Erythroblast (primary cell): ENCODE results near the gene PMM2.

Source experiments
- GATA1 ChIP-seq: IDR thresholded peaks from 2 replicates; pipeline ENCODE4 v1.6.1; 2011; ENCODE audit warnings: low read depth, mild to moderate bottlenecking, control low read depth, low read length, moderate library complexity
- POLR2A ChIP-seq: IDR thresholded peaks from 2 replicates; pipeline ENCODE4 v1.6.1; 2011; ENCODE audit warnings: mild to moderate bottlenecking, low read length

- TF ChIP-seq POLR2A (no peak), GATA1 (no peak)
These were observed 68.7 kb downstream of the PMM2 start for GRCh38 chr16:8866118-8866883.
